Spleen (tissue), 11 donors: ENCODE data around the gene PNLDC1. TPM values are rescaled to one million over a fixed set of nuclear protein-coding genes. Genes with fewer than 3 reads are reported as not detected.

Experiments
- DNase-seq: peaks from one replicate; pipeline ENCODE4 v3.0.0-alpha.2; 2020
- H3K27ac ChIP-seq, 8 donors: fragments of 200-600 bp; sonication (generic) in 7 of 8; 1 replicate in 4 of 8; 2 replicates in 4 of 8; pipeline versions ENCODE4 v1.5.0 to v1.8.0; 2016 to 2021; ENCODE audit warnings: inconsistent platforms in 4 of 8, mild to moderate bottlenecking in 4 of 8, moderate library complexity in 1 of 8
- H3K27me3 ChIP-seq, 7 donors: fragments of 200-600 bp; sonication (generic) in 6 of 7; replicated peaks in 1 of 7; 1 replicate in 4 of 7; 2 replicates in 3 of 7; pipeline versions ENCODE4 v1.5.0 to v1.8.0; 2016 to 2021; ENCODE audit warnings: inconsistent platforms in 3 of 7, mild to moderate bottlenecking in 1 of 7
- H3K36me3 ChIP-seq, 6 donors: fragments of 200-600 bp; sonication (generic) in 5 of 6; 1 replicate in 4 of 6; 2 replicates in 2 of 6; pipeline versions ENCODE4 v1.5.0 to v1.8.0; 2016 to 2021; ENCODE audit warnings: inconsistent platforms in 2 of 6
- H3K4me1 ChIP-seq, 6 donors: fragments of 200-600 bp; sonication (generic) in 5 of 6; 1 replicate in 3 of 6; 2 replicates in 3 of 6; pipeline versions ENCODE4 v1.5.0 to v1.8.0; 2016 to 2021; ENCODE audit warnings: inconsistent platforms in 3 of 6
- H3K4me3 ChIP-seq, 8 donors: fragments of 200-600 bp; sonication (generic) in 7 of 8; 1 replicate in 4 of 8; 2 replicates in 4 of 8; pipeline versions ENCODE4 v1.5.0 to v1.8.0; 2016 to 2021; ENCODE audit warnings: inconsistent platforms in 4 of 8, mild to moderate bottlenecking in 4 of 8, moderate library complexity in 2 of 8
- H3K9me3 ChIP-seq, 8 donors: fragments of 200-600 bp; sonication (generic) in 7 of 8; 1 replicate in 4 of 8; 2 replicates in 4 of 8; pipeline versions ENCODE4 v1.5.0 to v1.8.0; 2016 to 2021; ENCODE audit warnings: inconsistent platforms in 4 of 8
- CTCF ChIP-seq, 11 experiments: fragments of 200-600 bp in 7 of 11; fragments of 450-650 bp in 4 of 11; sonication (generic) in 4 of 11; IDR thresholded peaks in 8 of 11; conservative IDR thresholded peaks in 3 of 11; 1 replicate in 7 of 11; 2 replicates in 4 of 11; pipeline versions ENCODE4 v1.4.0 to v1.8.0; 2016 to 2021; ENCODE audit warnings: antibody characterized with exemption in 11 of 11, inconsistent platforms in 4 of 11, mild to moderate bottlenecking in 1 of 11
- POLR2A ChIP-seq, 3 donors: fragments of 450-650 bp; IDR thresholded peaks; one replicate each; pipeline ENCODE4 v1.5.1; 2017; ENCODE audit warnings: antibody characterized with exemption in 3 of 3, mild to moderate bottlenecking in 1 of 3
- POLR2AphosphoS5 ChIP-seq, 3 donors: sonication (generic); formaldehyde crosslinking; IDR thresholded peaks; one replicate each; pipeline ENCODE4 v1.5.1; 2017; ENCODE audit warnings: antibody characterized with exemption in 3 of 3
- WGBS, 5 donors: extraction: QIAGEN DNeasy Blood & Tissue Kit in 3 of 5; methylation state at CpG; one replicate each; pipeline versions ENCODE4 v1.1.5 to v1.1.7; 2013 to 2018; 5-methylcytosine and 5-hydroxymethylcytosine counted together
- intact Hi-C: fragments of 100-400 bp; cut with DNase I; formaldehyde crosslinking; loops from one replicate; pipeline ENCODE4 v1.15.0; 2023; ENCODE audit warnings: low total_unique reads
- polyA plus RNA-seq, 3 donors: library from polyadenylated mRNA; stranded (reverse); fragments of 200-250 nt; gene quantifications; one replicate each; pipeline ENCODE4 v1.2.1, GENCODE V29; 2013
- total RNA-seq, 7 donors: library from RNA; depleted of rRNA in 3 of 7; stranded (reverse); fragments of >200 nt in 3 of 7; fragmentation: NEBNext Ultra II Directional in 4 of 7; extraction: Animal tissue kit (Norgen Biotek cat#: 25700) in 4 of 7; gene quantifications; one replicate each; pipeline versions ENCODE4 v1.1.0 to v1.2.1, GENCODE V29; 2016 to 2021
- donor health status: healthy with polysubstance abuse.
- donor health status: DM: no; HTN: no; CAD: no; lungs with moderate emphysema.
- donor health status: DM: no; HTN: no; CAD: no.
- donor health status: Bipolar disorder and iron deficiency.
- donor health status: healthy.
- donor health status: DM: no; HTN: no; CAD: no.
- donor health status: DM: yes; HTN: yes; CAD: no.

PNLDC1 gene
- total and polyA plus RNA-seq, 10 donors = 0.11 to 1.2 (median 0.32) TPM; not detected in 6

GRCh38 chr6:159761873-159762680 lies 38.0 kb upstream of the PNLDC1 start, which contains the start of gene ACAT2:
Gene ACAT2, plus strand, starts transcription at chr6:159762045. Its CDS starts 43 bp downstream, at chr6:159762088.
- TF ChIP-seq POLR2A (IDR thresholded peaks at IDR 0.05) (no peak), CTCF (IDR thresholded peaks at IDR 0.05 in 8 of 11, conservative IDR thresholded peaks at IDR 0.05 in 3 of 11) (peak in 7 of 11 experiments; percentile 27 to 57 (median 40)), POLR2AphosphoS5 (IDR thresholded peaks at IDR 0.05) (peak; percentile 78 to 87 (median 87))
- WGBS, 5 donors = 0 to 1% (median 1%) methylated on average over 27 to 76 of the region's 76 CpGs
- H3K9me3 ChIP-seq = no peaks in the 10 kb centered on the region

DNA sequence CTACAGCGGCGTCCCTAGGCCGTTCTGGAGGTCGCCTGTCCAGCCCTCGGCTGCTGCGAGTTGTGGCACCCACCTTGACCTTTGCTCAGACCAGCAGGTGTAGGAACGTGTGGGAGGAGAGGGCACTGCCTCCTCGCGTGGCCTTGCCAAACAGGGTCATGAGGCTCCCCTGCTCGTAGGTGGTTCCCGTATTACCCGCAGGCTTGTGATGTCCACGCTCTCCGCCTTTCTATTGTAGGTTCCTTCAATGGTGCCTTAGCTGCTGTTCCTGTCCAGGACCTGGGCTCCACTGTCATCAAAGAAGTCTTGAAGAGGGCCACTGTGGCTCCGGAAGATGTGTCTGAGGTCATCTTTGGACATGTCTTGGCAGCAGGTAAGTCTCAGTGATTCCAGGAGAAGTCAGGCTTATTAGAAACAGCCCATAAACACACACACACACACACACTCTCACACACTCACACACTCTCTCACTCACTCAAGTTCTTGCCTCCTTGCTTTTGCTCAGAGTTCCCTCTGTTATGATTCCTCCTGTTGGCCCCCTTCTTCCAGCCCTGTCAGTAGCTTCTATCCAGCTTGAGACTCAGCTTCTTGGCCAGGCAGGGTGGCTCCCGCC lies 37.3 kb upstream of the PNLDC1 start:
- DNase-seq = no peak
- Histone ChIP-seq H3K4me3 (peak overlapping the region; percentile 72 to 99 (median 94)), H3K4me1 (peaks cover 0 to 39% (median 22%) of the 10 kb centered on the region in 6 donors), H3K9me3 (no peaks in the 10 kb centered on the region), H3K27ac (peak overlapping the region; percentile 96 to 99 (median 98)), H3K27me3 (no peaks in the 10 kb centered on the region), H3K36me3 (peaks cover 0 to 52% (median 22%) of the 10 kb centered on the region in 6 donors)
- WGBS, 5 donors = 14 to 31% (median 24%) methylated on average over 9 to 16 of the region's 16 CpGs
- intact Hi-C loops = loop anchor here (5.0 kb wide), 1 partner anchor 35 kb away; the partner anchor contains the start of gene WTAP
- no peak for TF ChIP-seq CTCF (IDR thresholded peaks at IDR 0.05 in 8 of 11, conservative IDR thresholded peaks at IDR 0.05 in 3 of 11)
- no peak for TF ChIP-seq POLR2AphosphoS5 (IDR thresholded peaks at IDR 0.05)
- TF ChIP-seq POLR2A (IDR thresholded peaks at IDR 0.05) = no peak

More at GRCh38 chr6:159761873-159762680, 38.0 kb upstream of the PNLDC1 start, which contains the start of gene ACAT2:
- peak; percentile 98 for DNase-seq
- Histone ChIP-seq H3K36me3 (peaks cover 0 to 52% (median 20%) of the 10 kb centered on the region in 6 donors), H3K27ac (peak within 1 kb of the TSS; percentile 96 to 99 (median 98)), H3K27me3 (no peaks in the 10 kb centered on the region), H3K4me3 (peak within 1 kb of the TSS; percentile 72 to 99 (median 94)), H3K4me1 (peaks cover 0 to 39% (median 22%) of the 10 kb centered on the region in 6 donors)
- intact Hi-C loops = loop anchor here (5.0 kb wide), 1 partner anchor 35 kb away; the partner anchor contains the start of gene WTAP

- intact Hi-C loops = no loop called here
- Histone ChIP-seq H3K4me1 (peaks cover 0 to 22% (median 9%) of the 10 kb centered on the region in 6 donors), H3K36me3 (peaks cover 0 to 79% (median 36%) of the 10 kb centered on the region in 6 donors), H3K4me3 (no peak overlapping the region), H3K9me3 (peaks cover 0 to 4% (median under 1%) of the 10 kb centered on the region in 8 donors), H3K27ac (no peak overlapping the region), H3K27me3 (no peaks in the 10 kb centered on the region)
- no peak for TF ChIP-seq CTCF (IDR thresholded peaks at IDR 0.05 in 8 of 11, conservative IDR thresholded peaks at IDR 0.05 in 3 of 11)
- TF ChIP-seq POLR2A (IDR thresholded peaks at IDR 0.05) = no peak
- no peak for DNase-seq
These were observed 33.2 kb upstream of the PNLDC1 start for GRCh38 chr6:159766906-159767305.

GRCh38 chr6:159769470-159769869 lies 30.6 kb upstream of the PNLDC1 start:
- Histone ChIP-seq H3K9me3 (peaks cover 0 to 10% (median 2%) of the 10 kb centered on the region in 8 donors), H3K4me3 (no peak overlapping the region), H3K36me3 (peaks cover 0 to 89% (median 33%) of the 10 kb centered on the region in 6 donors), H3K4me1 (peaks cover 0 to 1% (median 0%) of the 10 kb centered on the region in 6 donors), H3K27me3 (no peaks in the 10 kb centered on the region), H3K27ac (no peak overlapping the region)
- TF ChIP-seq POLR2A (IDR thresholded peaks at IDR 0.05) (no peak), CTCF (IDR thresholded peaks at IDR 0.05 in 8 of 11, conservative IDR thresholded peaks at IDR 0.05 in 3 of 11) (no peak), POLR2AphosphoS5 (IDR thresholded peaks at IDR 0.05) (no peak)
- no peak for DNase-seq
- intact Hi-C loops = no loop called here
